Ovary (tissue), 9 donors: Measurements from ENCODE around the gene PTEN. TPM values are rescaled to one million over a fixed set of nuclear protein-coding genes. Genes with fewer than 3 reads are reported as not detected.

Source experiments
- DNase-seq, 5 donors: peaks; one replicate each; pipeline ENCODE4 v3.0.0-alpha.2; 2019 to 2020
- H3K27ac ChIP-seq, 2 donors: fragments of 200-600 bp; one replicate each; pipeline versions ENCODE4 v1.5.1 to v1.8.0; 2019 to 2022
- H3K27me3 ChIP-seq: fragments of 200-600 bp; one replicate; pipeline ENCODE4 v1.8.0; 2022
- H3K36me3 ChIP-seq: fragments of 200-600 bp; sonication (generic); one replicate; pipeline ENCODE4 v1.5.1; 2019
- H3K4me1 ChIP-seq: one replicate; pipeline ENCODE4 v1.8.1; 2013; ENCODE audit warnings: mild to moderate bottlenecking, moderate library complexity; ENCODE audit not compliant: insufficient read depth
- H3K4me3 ChIP-seq: fragments of 200-600 bp; sonication (generic); one replicate; pipeline ENCODE4 v1.5.1; 2017
- H3K9me3 ChIP-seq, 2 donors: fragments of 200-600 bp in 1 of 2; sonication (generic) in 1 of 2; one replicate each; pipeline versions ENCODE4 v1.5.1 to v1.8.1; 2013 to 2019; ENCODE audit warnings: mild to moderate bottlenecking in 1 of 2, moderate library complexity in 1 of 2
- EP300 ChIP-seq: sonication (generic); formaldehyde crosslinking; IDR thresholded peaks from one replicate; pipeline ENCODE4 v1.6.1; 2017; ENCODE audit warnings: antibody characterized with exemption
- POLR2A ChIP-seq: fragments of 450-650 bp; IDR thresholded peaks from one replicate; pipeline ENCODE4 v1.6.1; 2017; ENCODE audit warnings: antibody characterized with exemption, mild to moderate bottlenecking, moderate library complexity
- WGBS, 3 donors: extraction: QIAGEN DNeasy Blood & Tissue Kit in 1 of 3; methylation state at CpG; one replicate each; pipeline versions ENCODE4 v1.1.5 to v1.1.7; 2013 to 2017; 5-methylcytosine and 5-hydroxymethylcytosine counted together
- intact Hi-C, 4 donors: fragments of 100-400 bp; cut with DNase I; formaldehyde crosslinking; loops; one replicate each; pipeline versions ENCODE4 v1.11.0 to v1.15.1; 2022 to 2023
- polyA plus RNA-seq, 2 donors: library from polyadenylated mRNA; stranded (reverse); fragments of 200-250 nt in 1 of 2; fragments of 350-450 nt in 1 of 2; fragmentation: Illumina TruSeq in 1 of 2; extraction: RNeasy Lipid Tissue Mini Kit (QIAGEN cat#74804) in 1 of 2; gene quantifications; one replicate each; pipeline ENCODE4 v1.2.3, GENCODE V29; 2013 to 2014
- total RNA-seq, 7 donors: library from RNA; depleted of rRNA in 2 of 7; stranded (reverse); fragments of >200 nt in 2 of 7; fragmentation: NEBNext Ultra II Directional in 3 of 7; extraction: Animal tissue kit (Norgen Biotek cat#: 25700) in 3 of 7; gene quantifications; one replicate each; pipeline versions ENCODE4 v1.1.0 to v1.2.4, GENCODE V29; 2016 to 2023
- TF ChIP-seq, protein P1 (sequence below), 3 donors: fragments of 450-650 bp in 2 of 3; fragments of 200-600 bp in 1 of 3; IDR thresholded peaks; one replicate each; pipeline versions ENCODE4 v1.5.1 to v1.8.0; 2016 to 2022; ENCODE audit warnings: antibody characterized with exemption in 3 of 3, mild to moderate bottlenecking in 1 of 3
- donor health status: DM: no; HTN: no; CAD: no; lungs with moderate emphysema.
- donor health status: DM: no; HTN: no; CAD: no.
- donor health status: Bipolar disorder and iron deficiency.
- donor health status: DM: yes; HTN: yes; CAD: no.
- donor health status: DM: no; HTN: no; CAD: no.
- donor health status: DM: yes; HTN: yes; CAD: no.

The PTEN gene
- total and polyA plus RNA-seq, 9 donors = 23.7 to 182 (median 84.7) TPM

DNA sequence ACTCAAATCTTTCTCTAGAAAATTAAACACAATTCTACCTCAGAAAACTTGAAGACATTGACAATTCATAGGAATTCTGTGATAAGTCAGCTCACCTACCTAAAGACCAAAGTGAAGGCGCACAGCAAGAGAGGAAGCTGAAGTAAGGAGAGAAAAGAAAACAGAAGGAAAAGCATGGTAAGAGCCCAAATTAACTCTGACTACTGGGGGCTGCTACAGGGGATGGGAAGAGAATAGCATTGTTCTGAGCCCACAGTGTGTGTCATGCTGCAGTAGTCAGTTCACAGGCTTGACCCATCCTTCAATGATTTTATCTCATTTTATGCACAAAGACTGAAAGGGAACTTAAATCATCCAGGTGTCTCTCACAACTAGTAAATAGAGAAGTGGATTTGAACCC, 111.3 kb downstream of the PTEN start:
- Histone ChIP-seq H3K36me3 (no peaks in the 10 kb centered on the region), H3K4me3 (no peak overlapping the region), H3K27me3 (no peaks in the 10 kb centered on the region), H3K9me3 (no peaks in the 10 kb centered on the region), H3K27ac (no peak overlapping the region), H3K4me1 (no peaks in the 10 kb centered on the region)
- no peak for TF ChIP-seq POLR2A
- no peak for TF ChIP-seq EP300
- TF ChIP-seq, protein P1, sequence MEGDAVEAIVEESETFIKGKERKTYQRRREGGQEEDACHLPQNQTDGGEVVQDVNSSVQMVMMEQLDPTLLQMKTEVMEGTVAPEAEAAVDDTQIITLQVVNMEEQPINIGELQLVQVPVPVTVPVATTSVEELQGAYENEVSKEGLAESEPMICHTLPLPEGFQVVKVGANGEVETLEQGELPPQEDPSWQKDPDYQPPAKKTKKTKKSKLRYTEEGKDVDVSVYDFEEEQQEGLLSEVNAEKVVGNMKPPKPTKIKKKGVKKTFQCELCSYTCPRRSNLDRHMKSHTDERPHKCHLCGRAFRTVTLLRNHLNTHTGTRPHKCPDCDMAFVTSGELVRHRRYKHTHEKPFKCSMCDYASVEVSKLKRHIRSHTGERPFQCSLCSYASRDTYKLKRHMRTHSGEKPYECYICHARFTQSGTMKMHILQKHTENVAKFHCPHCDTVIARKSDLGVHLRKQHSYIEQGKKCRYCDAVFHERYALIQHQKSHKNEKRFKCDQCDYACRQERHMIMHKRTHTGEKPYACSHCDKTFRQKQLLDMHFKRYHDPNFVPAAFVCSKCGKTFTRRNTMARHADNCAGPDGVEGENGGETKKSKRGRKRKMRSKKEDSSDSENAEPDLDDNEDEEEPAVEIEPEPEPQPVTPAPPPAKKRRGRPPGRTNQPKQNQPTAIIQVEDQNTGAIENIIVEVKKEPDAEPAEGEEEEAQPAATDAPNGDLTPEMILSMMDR (IDR thresholded peaks at IDR 0.05) = no peak
- intact Hi-C loops = no loop called here
- DNase-seq = no peak
- 87 to 95% (median 93%) methylated on average over 1 of the region's 1 CpG for whole genome bisulfite sequencing, 3 donors

DNA sequence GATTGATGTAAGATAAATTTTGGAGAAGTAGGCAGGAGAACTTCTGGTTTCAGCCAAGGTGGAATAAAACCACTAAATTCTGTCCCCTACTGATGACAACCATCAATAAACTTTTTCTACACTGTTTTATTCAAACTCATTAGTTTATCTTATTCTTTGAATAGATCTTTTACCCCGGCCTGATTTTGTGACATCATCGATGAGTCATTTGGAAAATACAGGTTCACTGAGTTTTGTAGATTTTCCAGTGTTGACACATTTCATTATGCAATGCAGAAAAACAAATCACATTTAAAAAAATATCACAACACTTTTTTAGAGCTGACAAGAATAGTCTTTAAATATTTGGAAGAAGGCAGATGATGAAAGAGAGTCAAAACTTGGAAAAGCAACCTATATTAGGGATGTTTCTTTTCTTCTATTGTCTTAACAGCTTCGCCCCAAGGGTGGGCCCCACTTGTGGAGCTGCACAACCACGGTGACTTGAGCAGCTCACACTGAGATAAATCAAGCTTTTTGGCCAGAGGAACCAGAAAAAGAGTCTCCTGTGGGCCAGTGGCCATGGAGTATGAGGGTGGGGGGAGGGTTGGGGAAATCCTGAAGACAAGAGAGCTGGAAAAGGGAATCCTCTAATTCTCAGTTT, 112.8 kb downstream of the PTEN start:
- no peaks in the 10 kb centered on the region for H3K4me1 ChIP-seq
- H3K9me3 ChIP-seq = no peaks in the 10 kb centered on the region
- no peak overlapping the region for H3K4me3 ChIP-seq
- TF ChIP-seq EP300 (no peak), POLR2A (no peak)
- TF ChIP-seq, protein P1 (IDR thresholded peaks at IDR 0.05) = no peak
- WGBS, 3 donors = 66 to 68% (median 67%) methylated on average over 4 of the region's 4 CpGs
- H3K27ac ChIP-seq = no peak overlapping the region
- no peak for DNase-seq
- intact Hi-C loops = no loop called here
- H3K36me3 ChIP-seq = no peaks in the 10 kb centered on the region
- H3K27me3 ChIP-seq = no peaks in the 10 kb centered on the region

DNA sequence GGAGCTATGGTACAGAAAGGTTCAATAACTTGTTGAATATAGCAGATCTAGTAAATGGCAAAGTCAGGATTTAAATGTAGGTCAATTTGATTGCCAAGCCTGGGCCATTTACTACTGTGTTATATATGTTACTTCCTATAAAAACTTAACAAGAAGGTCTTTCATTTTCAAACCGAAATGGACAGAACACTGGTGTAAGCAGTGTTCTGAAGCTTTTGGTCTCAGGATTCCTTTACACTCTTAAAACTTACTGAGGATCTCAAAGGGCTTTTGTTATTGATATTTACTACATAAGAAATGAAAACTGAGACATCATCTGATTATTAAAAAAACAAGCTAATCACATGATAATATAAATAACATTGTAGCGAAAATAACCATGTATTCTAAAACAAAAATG, 114.7 kb downstream of the PTEN start:
- intact Hi-C loops = no loop called here

DNA sequence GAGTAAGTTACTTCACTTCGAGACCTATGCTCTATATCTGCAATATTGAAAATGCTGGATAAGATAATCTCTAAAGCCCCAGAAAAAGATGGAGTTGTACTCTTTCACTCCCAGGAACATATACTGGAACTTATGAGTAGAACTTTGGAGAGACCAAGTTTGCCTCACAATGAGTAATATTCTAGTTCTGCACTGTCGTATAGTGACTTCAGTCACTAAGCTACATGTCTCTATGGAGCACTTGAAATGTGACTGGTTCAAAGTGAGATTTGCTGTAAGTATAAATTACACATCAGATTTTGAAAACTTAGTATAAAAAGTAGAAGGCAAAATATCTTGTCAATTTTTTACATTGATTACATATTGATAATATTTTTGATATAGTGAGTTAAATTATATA, 116.4 kb downstream of the PTEN start:
- TF ChIP-seq EP300 (no peak), POLR2A (no peak)
- TF ChIP-seq, protein P1 (IDR thresholded peaks at IDR 0.05) = no peak

More for the DNA sequence above, 114.7 kb downstream of the PTEN start:
- no peak for DNase-seq
- no peaks in the 10 kb centered on the region for H3K4me1 ChIP-seq
- no peaks in the 10 kb centered on the region for H3K9me3 ChIP-seq
- no peak overlapping the region for H3K27ac ChIP-seq
- no peaks in the 10 kb centered on the region for H3K27me3 ChIP-seq
- H3K36me3 ChIP-seq = no peaks in the 10 kb centered on the region
- no peak for TF ChIP-seq POLR2A
- TF ChIP-seq, protein P1 (IDR thresholded peaks at IDR 0.05) = no peak
- no peak for TF ChIP-seq EP300
- H3K4me3 ChIP-seq = no peak overlapping the region
- WGBS, 3 donors = 69 to 85% (median 82%) methylated on average over 2 of the region's 2 CpGs

More for the DNA sequence above, 116.4 kb downstream of the PTEN start:
- no peaks in the 10 kb centered on the region for H3K9me3 ChIP-seq
- intact Hi-C loops = no loop called here
- H3K4me3 ChIP-seq = no peak overlapping the region
- WGBS, 3 donors = 93 to 98% (median 95%) methylated on average over 2 of the region's 2 CpGs
- H3K4me1 ChIP-seq = no peaks in the 10 kb centered on the region
- no peak for DNase-seq
- no peaks in the 10 kb centered on the region for H3K27me3 ChIP-seq
- no peaks in the 10 kb centered on the region for H3K36me3 ChIP-seq
- no peak overlapping the region for H3K27ac ChIP-seq
